ENCODE measurements around the gene BATF3.

BATF3 gene

GRCh38 chr1:212703991-212704564 is 4.4 kb upstream of the BATF3 start:
- DNase-seq (ENCODE audit: low spot score) = no peak

DNA sequence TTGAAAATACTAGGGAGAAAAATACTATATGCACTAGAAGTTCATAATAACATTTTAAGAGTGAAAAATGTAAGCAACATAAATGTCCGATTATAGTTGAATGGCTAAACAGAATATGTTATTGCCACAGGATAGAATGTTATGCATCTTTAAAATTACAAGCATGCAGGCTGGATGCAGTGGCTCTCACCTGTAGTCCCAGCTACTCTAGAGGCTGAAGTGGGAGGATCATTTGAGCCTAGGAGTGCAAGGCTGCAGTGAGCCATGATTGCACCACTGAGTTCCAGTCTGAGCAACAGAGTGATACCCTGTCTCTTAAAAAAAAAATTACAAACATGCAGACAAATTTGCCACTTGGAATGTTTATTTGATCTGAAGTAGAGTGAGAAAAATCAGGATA is 3.0 kb upstream of the BATF3 start:
- no peak for DNase-seq (ENCODE audit: low spot score)

- DNase-seq (ENCODE audit: low spot score) = no peak
These were observed 2.3 kb upstream of the BATF3 start for GRCh38 chr1:212701910-212702309.

GRCh38 chr1:212700892-212701819 is 1.5 kb upstream of the BATF3 start:
- no peak for DNase-seq (ENCODE audit: low spot score)

DNA sequence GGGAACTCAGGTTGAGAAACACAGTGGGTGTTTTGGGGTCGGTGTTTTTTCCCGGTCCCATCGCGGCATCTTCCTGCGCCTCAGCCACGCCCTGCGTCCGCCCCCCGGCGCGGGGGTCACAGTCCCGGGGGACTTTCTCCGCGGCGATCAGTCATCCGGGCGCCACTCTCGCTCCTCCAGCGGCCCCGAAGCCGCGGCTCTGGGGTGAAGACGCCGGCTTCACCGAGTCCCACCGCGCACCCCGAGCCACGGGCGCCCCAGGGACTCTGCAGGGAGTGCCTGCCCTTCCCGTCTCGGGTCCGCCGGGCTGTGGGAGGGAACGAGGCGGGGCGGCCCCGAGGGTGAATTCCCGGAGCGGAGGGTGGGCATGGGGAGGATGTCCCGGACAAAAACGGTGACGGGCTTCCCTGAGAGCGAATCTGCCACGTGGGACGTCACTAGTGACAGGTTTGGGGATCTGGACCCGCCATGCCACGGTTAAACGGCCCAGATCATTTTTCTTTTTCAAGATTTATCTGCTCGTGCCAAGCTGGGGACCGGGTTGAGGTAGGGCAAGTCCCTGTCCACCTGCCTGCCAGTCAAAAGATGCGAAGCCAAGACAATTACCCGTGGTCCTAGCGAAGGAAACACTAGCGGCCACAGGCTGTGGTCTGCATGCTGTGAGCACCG is 717 bp upstream of the BATF3 start:
- DNase-seq (ENCODE audit: low spot score) = no peak

GRCh38 chr1:212699104-212699624 is 476 bp downstream of the BATF3 start:
- peak; percentile 46 for DNase-seq (ENCODE audit: low spot score)

- DNase-seq (ENCODE audit: low spot score) = no peak
These were observed 1.1 kb downstream of the BATF3 start for GRCh38 chr1:212698467-212699103.

GRCh38 chr1:212696721-212697331 is 2.8 kb downstream of the BATF3 start:
- DNase-seq (ENCODE audit: low spot score) = no peak

GRCh38 chr1:212692774-212693644 is 6.6 kb downstream of the BATF3 start:
- no peak for DNase-seq (ENCODE audit: low spot score)

DNA sequence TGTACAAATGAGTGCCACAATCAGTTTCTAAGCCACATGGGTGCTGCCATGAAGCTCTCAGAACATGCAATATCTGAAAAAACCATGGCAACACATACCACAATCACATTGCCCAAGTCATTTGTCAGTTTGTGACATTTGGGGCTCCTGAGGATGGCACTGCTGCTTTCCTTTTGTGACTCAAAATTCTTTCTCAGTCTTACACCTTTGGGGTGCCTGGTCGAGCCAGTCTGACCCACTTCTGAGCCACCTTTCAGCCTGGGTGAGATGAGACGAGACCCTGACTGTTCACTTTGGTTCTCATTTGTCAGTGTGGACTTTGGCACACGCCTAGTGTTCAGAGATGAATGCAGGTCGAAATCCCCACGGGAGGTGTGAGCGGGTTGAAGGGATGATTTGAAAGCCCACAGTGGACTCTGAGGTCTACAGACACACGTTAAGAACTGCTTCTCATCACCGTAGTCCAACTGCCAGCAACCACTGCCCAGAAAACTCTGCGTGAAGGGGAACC is 8.0 kb downstream of the BATF3 start:
- DNase-seq (ENCODE audit: low spot score) = no peak

DNA sequence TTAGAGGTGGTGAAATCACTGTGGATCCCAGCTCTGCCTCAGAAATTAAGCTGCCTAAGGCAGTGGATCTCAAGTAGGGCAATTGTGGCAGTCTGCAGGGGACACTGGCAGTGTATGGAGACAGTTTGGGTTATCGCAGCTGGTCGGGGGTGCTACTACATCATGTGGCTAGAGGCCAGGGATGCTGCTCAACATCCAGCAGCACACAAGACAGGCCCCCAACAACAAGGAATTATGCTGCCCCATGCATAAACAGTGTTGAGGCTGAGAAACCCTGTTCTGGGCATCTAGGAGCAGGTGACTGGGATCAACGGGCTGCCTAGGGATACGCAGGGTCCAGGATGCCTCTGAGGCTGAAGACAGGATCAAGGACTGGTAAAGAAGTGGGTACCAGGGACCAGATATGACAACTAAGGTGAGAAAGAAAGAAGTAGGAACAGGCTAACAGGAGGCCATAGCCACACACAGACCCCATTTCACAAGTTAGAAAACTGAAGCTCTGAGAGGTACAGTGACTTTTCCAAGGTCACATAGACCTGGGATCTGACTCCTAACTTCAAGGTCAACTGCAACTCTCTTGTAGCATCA is 8.7 kb downstream of the BATF3 start:
- DNase-seq (ENCODE audit: low spot score) = no peak

DNA sequence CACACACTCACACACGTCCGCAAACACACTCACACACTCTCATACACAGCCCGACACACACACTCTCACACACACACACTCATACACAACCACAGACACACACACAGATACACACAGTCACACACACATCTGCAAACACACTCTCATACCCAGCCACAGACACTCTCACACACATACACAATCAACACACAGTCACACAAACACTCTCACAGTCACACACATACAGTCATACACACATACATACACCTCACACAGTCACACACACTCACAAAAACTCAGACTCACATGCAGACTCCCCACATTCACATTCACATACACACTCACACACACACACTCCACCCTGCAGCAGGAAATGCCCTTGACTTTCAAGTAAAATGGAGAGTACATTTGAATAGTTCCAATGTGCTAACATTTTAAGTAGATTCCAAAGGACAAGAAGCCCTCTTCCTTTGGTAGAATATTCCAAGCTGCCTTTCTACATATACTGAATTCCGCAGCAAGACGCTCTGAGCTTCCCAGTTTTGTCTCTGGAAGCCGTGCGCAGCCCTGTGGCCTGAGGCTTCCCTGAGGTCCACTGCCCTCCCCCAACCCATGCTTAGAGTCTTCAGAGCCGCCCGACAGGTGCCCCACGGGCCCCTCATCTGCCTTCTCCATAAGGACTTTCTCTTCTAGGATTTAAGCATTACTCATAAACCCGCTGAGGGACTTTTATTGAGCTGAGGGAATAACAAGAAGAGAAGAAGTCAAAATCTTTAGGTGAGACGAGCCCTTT is 9.7 kb downstream of the BATF3 start:
- no peak for DNase-seq (ENCODE audit: low spot score)

GRCh38 chr1:212689196-212689725 is 10.4 kb downstream of the BATF3 start:
- DNase-seq (ENCODE audit: low spot score) = no peak

DNA sequence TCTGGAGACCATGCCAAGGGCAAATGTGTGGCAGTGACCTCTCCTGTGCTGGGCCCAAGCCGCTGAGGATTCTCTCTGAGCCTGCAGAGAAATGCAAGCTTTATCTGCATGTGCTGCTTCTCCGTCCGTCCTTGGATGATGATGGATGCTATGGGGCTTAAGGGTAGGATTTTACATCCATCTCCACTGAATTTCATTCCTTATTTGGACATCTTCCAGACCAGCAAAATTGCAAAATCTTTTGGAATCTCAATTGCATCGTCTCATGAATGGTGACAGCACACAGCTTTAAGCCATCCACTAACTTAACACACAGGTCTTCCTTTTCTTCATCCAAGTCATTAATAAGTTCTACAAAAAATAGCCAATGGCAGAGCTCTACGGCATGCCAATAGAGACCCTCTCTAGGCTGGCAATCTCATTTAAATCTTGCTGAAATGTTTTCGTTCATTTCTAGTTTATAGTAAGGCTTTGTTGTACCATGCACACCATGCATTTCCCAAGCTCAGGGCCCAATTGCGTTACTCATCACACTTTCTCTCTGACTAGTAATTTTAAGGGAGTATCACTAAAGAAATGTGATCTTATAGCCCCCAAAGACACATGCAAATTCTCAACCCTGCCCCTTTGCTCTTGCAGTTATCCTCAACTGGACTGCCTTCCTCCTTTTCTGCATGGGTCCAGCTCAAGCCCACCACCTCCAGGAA is 11.1 kb downstream of the BATF3 start:
- DNase-seq (ENCODE audit: low spot score) = no peak

DNA sequence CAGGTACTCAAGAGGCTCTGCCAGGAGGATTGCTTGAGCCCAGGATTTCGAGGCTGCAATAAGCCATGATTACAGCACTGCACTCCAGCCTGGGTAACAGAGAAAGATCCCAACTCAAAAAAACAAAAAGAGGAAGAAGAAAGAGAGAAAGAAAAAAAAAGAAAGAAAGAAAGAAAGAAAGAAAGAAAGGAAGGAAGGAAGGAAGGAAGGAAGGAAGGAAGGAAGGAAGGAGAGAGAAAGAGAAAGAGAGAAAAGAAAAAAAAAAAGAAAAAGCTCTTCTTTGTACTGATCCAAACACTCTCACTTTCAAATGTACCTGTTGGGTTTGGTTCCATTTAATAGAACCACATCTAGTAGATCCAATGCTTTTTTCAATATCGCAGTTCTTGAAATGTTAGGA is 11.8 kb downstream of the BATF3 start:
- no peak for DNase-seq (ENCODE audit: low spot score)

DNA sequence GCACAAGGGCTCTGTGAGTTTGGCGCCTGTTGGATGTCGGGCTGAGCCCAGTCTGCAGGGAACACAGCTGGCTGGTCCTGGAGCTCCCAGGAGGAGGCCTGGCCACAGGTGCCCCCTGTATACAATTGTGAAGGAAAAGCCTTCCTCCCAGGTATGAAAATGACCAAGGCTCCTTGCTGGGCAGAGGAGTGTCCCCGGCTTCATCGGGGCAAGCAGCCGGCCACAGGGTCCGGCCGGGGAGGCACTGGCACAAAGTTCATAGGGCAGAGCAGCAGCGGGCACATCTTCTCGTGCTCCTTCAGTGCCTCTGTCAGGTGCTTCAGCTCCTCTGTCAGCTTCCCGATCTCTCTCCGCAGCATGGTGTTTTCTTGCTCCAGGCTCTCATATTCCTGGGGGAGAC is 13.0 kb downstream of the BATF3 start:
- DNase-seq (ENCODE audit: low spot score) = no peak

GRCh38 chr1:212686069-212686468 is 13.6 kb downstream of the BATF3 start:
- DNase-seq (ENCODE audit: low spot score) = no peak

GRCh38 chr1:212685429-212685828 is 14.2 kb downstream of the BATF3 start:
- no peak for DNase-seq (ENCODE audit: low spot score)
